IMR-90 (cell line): ENCODE results near the gene SPP1. TPM values are rescaled to one million over a fixed set of nuclear protein-coding genes. Genes with fewer than 3 reads are reported as not detected.

ENCODE experiments used
- ATAC-seq: fragments of 200-7000 bp; cut with Tn5 transposase; 2 replicates; pipeline ENCODE4 v1.9.1; 2020; ENCODE audit warnings: low read depth, mild to moderate bottlenecking, moderate library complexity
- BruUV-seq: library from RNA; stranded (reverse); fragments of 400-500 nt; replicated peaks from 2 replicates; lab custom pipeline; 2021; lab: Mats Ljungman, UMichigan
- CTCF ChIA-PET: fragments of 300-600 bp; formaldehyde crosslinking; extraction: SDS; loops from one replicate; lab custom pipeline; 2021; ENCODE audit warnings: antibody characterized with exemption; lab: Yijun Ruan, JAX
- POLR2A ChIA-PET: fragments of 300-600 bp; sonication (Branson Sonifier 250); formaldehyde crosslinking; loops from one replicate; lab custom pipeline; 2022; ENCODE audit warnings: antibody characterized with exemption; ENCODE audit not compliant: unreplicated experiment; lab: Charles Lee
- DNase-seq: peaks from one replicate; pipeline ENCODE4 v3.0.0; 2013
- H2AFZ ChIP-seq: replicated peaks from 2 replicates; pipeline ENCODE3; 2013; ENCODE audit warnings: low read length, mild to moderate bottlenecking; ENCODE audit not compliant: poor library complexity
- H2AK5ac ChIP-seq: 2 replicates; pipeline ENCODE4 v1.6.1; 2013; ENCODE audit warnings: low read depth, low read length, inconsistent platforms
- H2AK9ac ChIP-seq: replicated peaks from 2 replicates; pipeline ENCODE3; 2013; ENCODE audit warnings: mild to moderate bottlenecking, low read depth, low read length, moderate library complexity; ENCODE audit not compliant: poor library complexity
- H2BK120ac ChIP-seq: 2 replicates; pipeline ENCODE4 v1.6.1; 2013; ENCODE audit warnings: low read depth, low read length, inconsistent platforms
- H2BK15ac ChIP-seq: 3 replicates; pipeline ENCODE4 v1.6.1; 2013; ENCODE audit warnings: low read depth, low read length, inconsistent platforms
- H2BK20ac ChIP-seq: 2 replicates; pipeline ENCODE4 v1.6.1; 2013; ENCODE audit warnings: low read depth, mild to moderate bottlenecking, inconsistent platforms, low read length, moderate library complexity
- H2BK5ac ChIP-seq: 2 replicates; pipeline ENCODE4 v1.6.1; 2013; ENCODE audit warnings: mild to moderate bottlenecking, low read depth, low read length, inconsistent platforms; ENCODE audit not compliant: poor library complexity, severe bottlenecking
- H3K14ac ChIP-seq: replicated peaks from 2 replicates; pipeline ENCODE4 v1.6.1; 2013; ENCODE audit warnings: low read depth, low read length, inconsistent platforms
- H3K18ac ChIP-seq: 2 replicates; pipeline ENCODE4 v1.6.1; 2013; ENCODE audit warnings: low read depth, low read length, control low read depth
- H3K23ac ChIP-seq: 2 replicates; pipeline ENCODE4 v1.6.1; 2013; ENCODE audit warnings: low read depth, low read length, inconsistent platforms
- H3K27ac ChIP-seq: 2 replicates; pipeline ENCODE4 v1.5.1; 2013; ENCODE audit warnings: mild to moderate bottlenecking, control low read depth, low read length; ENCODE audit not compliant: insufficient read depth
- H3K27me3 ChIP-seq: 2 replicates; pipeline ENCODE4 v1.6.1; 2013; ENCODE audit warnings: low read length; ENCODE audit not compliant: control insufficient read depth, insufficient read depth
- H3K36me3 ChIP-seq: 2 replicates; pipeline ENCODE4 v1.6.1; 2013; ENCODE audit warnings: low read length, mixed read lengths; ENCODE audit not compliant: control insufficient read depth, insufficient read depth
- H3K4ac ChIP-seq: 2 replicates; pipeline ENCODE4 v1.6.1; 2013; ENCODE audit warnings: low read depth, low read length, inconsistent platforms
- H3K4me1 ChIP-seq: 2 replicates; pipeline ENCODE4 v1.6.1; 2013; ENCODE audit warnings: low read length, mixed read lengths; ENCODE audit not compliant: control insufficient read depth, insufficient read depth
- H3K4me2 ChIP-seq: 2 replicates; pipeline ENCODE4 v1.6.1; 2013; ENCODE audit warnings: low read depth, mild to moderate bottlenecking, control low read depth, low read length, moderate library complexity
- H3K4me3 ChIP-seq: 2 replicates; pipeline ENCODE4 v1.5.1; 2013; ENCODE audit warnings: low read depth, mild to moderate bottlenecking, control low read depth, low read length, moderate library complexity; ENCODE audit not compliant: insufficient read depth
- H3K56ac ChIP-seq: 2 replicates; pipeline ENCODE4 v1.6.1; 2013; ENCODE audit warnings: low read length, inconsistent platforms; ENCODE audit not compliant: insufficient read depth; ENCODE audit errors: extremely low read depth
- H3K79me1 ChIP-seq, 2 experiments: 2 replicates each; pipeline ENCODE4 v1.6.1; 2013; ENCODE audit warnings: low read length in 2 of 2, inconsistent platforms in 1 of 2, low read depth in 1 of 2
- H3K9ac ChIP-seq: 2 replicates; pipeline ENCODE4 v1.6.1; 2013; ENCODE audit warnings: low read depth, low read length, control low read depth
- H3K9me1 ChIP-seq: 2 replicates; pipeline ENCODE4 v1.6.1; 2013; ENCODE audit warnings: low read length, inconsistent platforms; ENCODE audit not compliant: insufficient read depth
- H3K9me3 ChIP-seq: 2 replicates; pipeline ENCODE4 v1.6.1; 2013; ENCODE audit warnings: low read length; ENCODE audit not compliant: control insufficient read depth, insufficient read depth
- H4K20me1 ChIP-seq: 2 replicates; pipeline ENCODE4 v1.6.1; 2013; ENCODE audit warnings: low read length, inconsistent platforms; ENCODE audit not compliant: insufficient read depth
- H4K5ac ChIP-seq: 2 replicates; pipeline ENCODE4 v1.6.1; 2013; ENCODE audit warnings: mild to moderate bottlenecking, low read depth, low read length, control low read depth
- H4K8ac ChIP-seq, 2 experiments: 2 replicates each; pipeline ENCODE4 v1.6.1; 2013; ENCODE audit warnings: low read depth in 2 of 2, low read length in 2 of 2, control low read depth in 1 of 2, inconsistent platforms in 1 of 2
- H4K91ac ChIP-seq: 2 replicates; pipeline ENCODE4 v1.6.1; 2013; ENCODE audit warnings: low read depth, low read length, inconsistent platforms; ENCODE audit not compliant: insufficient read depth
- MAFK ChIP-seq: IDR thresholded peaks from 2 replicates; pipeline ENCODE4 v1.6.1; 2012; ENCODE audit warnings: low read depth, low read length, improper control_type of control experiment
- dilution Hi-C: fragments of 300-500 bp; cut with HindIII; formaldehyde crosslinking; loops from one replicate; pipeline ENCODE4 v1.14.3; 2018; ENCODE audit warnings: low sequenced_read_pairs; ENCODE audit not compliant: unreplicated experiment
- in situ Hi-C: fragments of 300-500 bp; cut with MboI; formaldehyde crosslinking; loops from 3 replicates; pipeline ENCODE4 v1.14.3; 2019; ENCODE audit warnings: low sequenced_read_pairs, inconsistent platforms, mixed read lengths
- intact Hi-C: fragments of 100-400 bp; cut with micrococcal nuclease; formaldehyde crosslinking; loops from 2 replicates; pipeline ENCODE4 v1.10.0; 2022
- polyA plus RNA-seq, 3 experiments: library from polyadenylated mRNA; depleted of rRNA; stranded (reverse); fragments of >200 nt; gene quantifications; 2 replicates each; pipeline ENCODE4 v1.2.3, GENCODE V29; 2012; ENCODE audit warnings: low replicate concordance in 1 of 3
- total RNA-seq: library from RNA; depleted of rRNA; stranded (reverse); fragments of >200 nt; gene quantifications from 2 replicates; pipeline ENCODE4 v1.2.3, GENCODE V29; 2012

SPP1 gene
- total and polyA plus RNA-seq, 2 of the 4 experiments (the other 2 are of a cell fraction): 0.18 to 0.50 TPM

DNA sequence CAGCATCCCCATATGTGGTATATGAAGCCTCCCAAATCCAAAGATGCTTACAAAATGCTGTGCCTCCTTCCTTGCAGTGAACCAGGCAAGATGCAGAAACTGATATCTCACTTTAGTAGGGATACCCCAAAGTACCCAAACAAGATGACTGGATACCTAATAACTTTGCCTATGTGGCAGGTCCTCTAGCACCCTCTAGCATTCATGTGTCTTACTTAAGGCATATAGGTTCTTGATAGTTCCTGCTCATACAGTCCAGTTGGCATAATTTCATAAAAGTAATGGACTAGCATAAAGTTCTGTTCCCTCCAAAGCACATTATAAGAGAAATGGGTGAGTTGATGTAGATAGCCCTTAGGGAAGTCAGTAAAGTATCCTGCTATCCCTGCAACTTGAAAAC, 36.8 kb upstream of the SPP1 start:
- Histone ChIP-seq H3K9me1 (no peaks in the 10 kb centered on the region), H3K56ac (no peak overlapping the region), H3K79me1 (no peaks in the 10 kb centered on the region), H3K27ac (no peak overlapping the region), H3K4me2 (no peak overlapping the region), H3K4me3 (no peak overlapping the region), H4K91ac (no peak overlapping the region), H2AK9ac (no peak overlapping the region), H2AFZ (no peak overlapping the region), H4K5ac (no peak overlapping the region), H2BK20ac (no peak overlapping the region), H3K27me3 (peaks cover 1% of the 10 kb centered on the region; the same call in 1 of the 2 replicates), H2BK5ac (no peak overlapping the region), H3K4ac (no peak overlapping the region), H3K23ac (no peak overlapping the region), H3K14ac (no peak overlapping the region), H3K36me3 (no peaks in the 10 kb centered on the region), H3K9me3 (no peaks in the 10 kb centered on the region), H3K9ac (no peak overlapping the region), H3K18ac (no peak overlapping the region), H2AK5ac (no peak overlapping the region), H4K8ac (no peak overlapping the region), H3K4me1 (no peaks in the 10 kb centered on the region), H2BK120ac (no peak overlapping the region), H4K20me1 (no peaks in the 10 kb centered on the region), H2BK15ac (no peak overlapping the region)
- in situ Hi-C loops (no loop called here), intact Hi-C loops (no loop called here), dilution Hi-C loops (no loop called here)
- ChIA-PET CTCF (no interaction called here), POLR2A (no interaction called here)
- TF ChIP-seq MAFK: no peak
- DNase-seq (no peak), ATAC-seq (no peak)
- BruUV-seq: no TSS peak
